Endothelial cell of umbilical vein (primary cell): ENCODE data around the gene GGT5. TPM values are rescaled to one million over a fixed set of nuclear protein-coding genes. Genes with fewer than 3 reads are reported as not detected.
"Not testable (repeated sequence)": the region's sequence is repeated elsewhere in the genome, so short reads cannot be mapped to it uniquely, and the experiment has no call there.

Source experiments
- BruUV-seq: library from RNA; stranded (reverse); fragments of 400-500 nt; replicated peaks from 2 replicates; lab custom pipeline; 2021; lab: Mats Ljungman, UMichigan
- CTCF ChIA-PET: fragments of 300-600, 350-600 bp; sonication (Branson Sonifier 250); formaldehyde crosslinking; loops from one replicate; lab custom pipeline; 2021; ENCODE audit warnings: antibody characterized with exemption, inconsistent platforms; lab: Charles Lee
- POLR2A ChIA-PET: fragments of 300-600, 350-600 bp; sonication (Branson Sonifier 250); formaldehyde crosslinking; loops from one replicate; lab custom pipeline; 2021; ENCODE audit warnings: antibody characterized with exemption, inconsistent platforms; lab: Charles Lee
- DNase-seq: peaks from one replicate; pipeline ENCODE4 v3.0.0-alpha.2; 2011; ENCODE audit warnings: low read depth, low spot score
- FAIRE-seq: peaks from 2 replicates; lab custom pipeline; 2011; peaks lifted over from hg19 to GRCh38; lab: Jason Lieb, UNC
- H2AFZ ChIP-seq: 2 replicates; pipeline ENCODE4 v1.6.0; 2012; ENCODE audit warnings: low read depth, low read length, control low read depth, inconsistent platforms
- H3K27ac ChIP-seq: 2 replicates; pipeline ENCODE4 v1.5.1; 2011; ENCODE audit warnings: low read depth, mild to moderate bottlenecking, control low read depth, low read length, moderate library complexity; ENCODE audit not compliant: insufficient read depth
- H3K27me3 ChIP-seq, 2 experiments: 2 replicates each; pipeline versions ENCODE4 v1.6.0 to v1.6.1; 2011; ENCODE audit warnings: low read length in 2 of 2, mixed read lengths in 1 of 2; ENCODE audit not compliant: control insufficient read depth in 2 of 2, insufficient read depth in 2 of 2
- H3K36me3 ChIP-seq, 2 experiments: 2 replicates in 1 of 2; 3 replicates in 1 of 2; pipeline ENCODE4 v1.5.1; 2011; ENCODE audit warnings: low read length in 2 of 2, mild to moderate bottlenecking in 1 of 2, moderate library complexity in 1 of 2; ENCODE audit not compliant: control insufficient read depth in 2 of 2, insufficient read depth in 2 of 2; ENCODE audit errors: extremely low read depth in 1 of 2
- H3K4me1 ChIP-seq: 3 replicates; pipeline ENCODE4 v1.5.1; 2011; ENCODE audit warnings: mild to moderate bottlenecking, low read length; ENCODE audit not compliant: control insufficient read depth, insufficient read depth; ENCODE audit errors: extremely low read depth
- H3K4me2 ChIP-seq: 2 replicates; pipeline ENCODE4 v1.6.1; 2011; ENCODE audit warnings: low read length, control low read depth, mixed read lengths; ENCODE audit not compliant: insufficient read depth
- H3K4me3 ChIP-seq, 3 experiments: fragments of 200-600 bp in 1 of 3; sonication (generic), shearing (Covaris generic) in 1 of 3; replicated peaks in 1 of 3; 2 replicates each; pipeline ENCODE4 v1.5.1; 2011 to 2016; ENCODE audit warnings: control low read depth in 3 of 3, low read length in 3 of 3, mild to moderate bottlenecking in 2 of 3, inconsistent platforms in 1 of 3, low read depth in 1 of 3, moderate library complexity in 1 of 3; ENCODE audit not compliant: insufficient read depth in 1 of 3
- H3K79me2 ChIP-seq: 2 replicates; pipeline ENCODE4 v1.6.0; 2012; ENCODE audit warnings: low read length, inconsistent platforms; ENCODE audit not compliant: control insufficient read depth, insufficient read depth
- H3K9ac ChIP-seq: replicated peaks from 2 replicates; pipeline ENCODE3; 2011; ENCODE audit warnings: low read length, control low read depth; ENCODE audit not compliant: insufficient read depth; ENCODE audit errors: extremely low read depth
- H3K9me1 ChIP-seq: replicated peaks from 3 replicates; pipeline ENCODE4 v1.6.0; 2011; ENCODE audit warnings: mild to moderate bottlenecking, low read length; ENCODE audit not compliant: control insufficient read depth, insufficient read depth; ENCODE audit errors: extremely low read depth
- H3K9me3 ChIP-seq: replicated peaks from 2 replicates; pipeline ENCODE4 v1.5.1; 2012; ENCODE audit warnings: low read length, inconsistent platforms; ENCODE audit not compliant: control insufficient read depth, insufficient read depth
- H4K20me1 ChIP-seq: replicated peaks from 2 replicates; pipeline ENCODE3; 2011; ENCODE audit warnings: mild to moderate bottlenecking, low read length; ENCODE audit not compliant: control insufficient read depth, insufficient read depth; ENCODE audit errors: extremely low read depth
- FOS ChIP-seq: IDR thresholded peaks from 2 replicates; pipeline ENCODE4 v1.6.1; 2011; ENCODE audit warnings: mild to moderate bottlenecking, low read length, moderate library complexity, borderline replicate concordance; ENCODE audit not compliant: insufficient read depth
- GATA2 ChIP-seq: IDR thresholded peaks from 2 replicates; pipeline ENCODE4 v1.7.0; 2011; ENCODE audit warnings: low read depth, mild to moderate bottlenecking, moderate library complexity, mixed read lengths, low read length; ENCODE audit not compliant: insufficient read length, insufficient read depth
- MAX ChIP-seq: IDR thresholded peaks from 2 replicates; pipeline ENCODE4 v1.6.1; 2011; ENCODE audit not compliant: insufficient read depth, insufficient read length
- POLR2AphosphoS5 ChIP-seq: IDR thresholded peaks from 2 replicates; pipeline ENCODE4 v1.6.1; 2012; ENCODE audit warnings: low read depth, mild to moderate bottlenecking, control low read depth, low read length, moderate library complexity; ENCODE audit not compliant: insufficient read depth
- dilution Hi-C: fragments of 300-500 bp; cut with MboI; formaldehyde crosslinking; loops from one replicate; pipeline ENCODE4 v1.15.0; 2019; ENCODE audit warnings: low sequenced_read_pairs; ENCODE audit not compliant: extremely low pct_ligation_motif_present
- intact Hi-C: fragments of 100-400 bp; cut with micrococcal nuclease; formaldehyde crosslinking; loops from one replicate; pipeline ENCODE4 v1.10.0; 2022
- polyA plus RNA-seq, 4 experiments: library from polyadenylated mRNA; depleted of rRNA in 3 of 4; stranded (reverse) in 3 of 4; unstranded in 1 of 4; fragments of >200 nt; gene quantifications; 2 replicates each; pipeline versions ENCODE4 v1.2.1 to v1.2.3, GENCODE V29; 2011 to 2012; ENCODE audit warnings: missing spikeins in 1 of 4
- total RNA-seq: library from RNA; stranded (reverse); gene quantifications from 2 replicates; pipeline ENCODE4 v1.2.3, GENCODE V29; 2021

Gene GGT5
- total and polyA plus RNA-seq, 2 donors (not counting 3 experiments of a cell fraction or from before 2014, with no cell fraction given), result 45.9 to 293 TPM

GRCh38 chr22:24206460-24207263, 38.2 kb downstream of the GGT5 start:
- H3K27me3 ChIP-seq, H3K79me2 ChIP-seq, H3K9me3 ChIP-seq, H3K36me3 ChIP-seq, POLR2A ChIA-PET, H3K9me1 ChIP-seq, intact Hi-C loops, H3K4me3 ChIP-seq, H4K20me1 ChIP-seq, dilution Hi-C loops, BruUV-seq, FAIRE-seq: not testable (repeated sequence)
- peak; percentile 92 for TF ChIP-seq GATA2
- peak; percentile 35 for TF ChIP-seq FOS
- peak; percentile 61 for TF ChIP-seq POLR2AphosphoS5
- Histone ChIP-seq H3K9ac (peak overlapping the region; percentile 86), H3K27ac (peak overlapping the region; percentile 99), H2AFZ (peak overlapping the region; percentile 56), H3K4me2 (peak overlapping the region; percentile 56), H3K4me1 (peaks cover 47% of the 10 kb centered on the region)
- DNase-seq, result peak; percentile 55
- CTCF ChIA-PET, result interaction anchor here (0.9 to 4.2 kb wide), 5 partner anchors 16 to 41 kb away, joined by 5 to 33 read pairs (median 12); no protein-coding TSS in a partner anchor

GRCh38 chr22:24205438-24206195, 39.3 kb downstream of the GGT5 start:
- Histone ChIP-seq H3K27me3 (no peaks in the 10 kb centered on the region), H3K9me1 (no peaks in the 10 kb centered on the region), H3K9me3 (no peaks in the 10 kb centered on the region), H3K4me1 (peaks cover 56% of the 10 kb centered on the region), H2AFZ (peak overlapping the region; percentile 46), H3K4me2 (no peak overlapping the region), H3K36me3 (no peaks in the 10 kb centered on the region), H3K79me2 (no peaks in the 10 kb centered on the region), H3K4me3 (no peak overlapping the region), H3K9ac (no peak overlapping the region), H4K20me1 (no peaks in the 10 kb centered on the region), H3K27ac (peak overlapping the region; percentile 99)
- DNase-seq (no peak), FAIRE-seq (no peak)
- ChIA-PET POLR2A (no interaction called here), CTCF (interaction anchor here (2.9 to 4.2 kb wide), 2 partner anchors 15 to 37 kb away, joined by 12 to 33 read pairs; no protein-coding TSS in a partner anchor)
- intact Hi-C loops (no loop called here), dilution Hi-C loops (no loop called here)
- no peak for TF ChIP-seq MAX
- no TSS peak for BruUV-seq
